HEK293 (cell line): ENCODE data around the gene CCSER2.

ENCODE experiments used
- CTCF ChIA-PET: fragments of 350-600 bp; formaldehyde crosslinking; extraction: SDS; loops from one replicate; lab custom pipeline; 2021; ENCODE audit warnings: antibody characterized with exemption; lab: Yijun Ruan, JAX
- POLR2A ChIA-PET: fragments of 300-600 bp; formaldehyde crosslinking; extraction: SDS; loops from one replicate; lab custom pipeline; 2020; ENCODE audit warnings: antibody characterized with exemption, inconsistent platforms; lab: Yijun Ruan, JAX
- H3K27ac ChIP-seq: fragments of 200-500 bp; sonication (Bioruptor generic); 2 replicates; pipeline ENCODE4 v1.5.1; 2014; ENCODE audit warnings: low read depth, low read length, control low read depth, inconsistent platforms; ENCODE audit errors: extremely low read depth
- H3K36me3 ChIP-seq, 2 experiments: fragments of 200-500 bp in 1 of 2; sonication (Bioruptor generic) in 1 of 2; 1 replicate in 1 of 2; 2 replicates in 1 of 2; pipeline ENCODE4 v1.5.1; 2014 to 2017; ENCODE audit warnings: inconsistent platforms in 2 of 2, low read length in 2 of 2; ENCODE audit not compliant: control insufficient read depth in 2 of 2, insufficient read depth in 1 of 2
- H3K4me1 ChIP-seq: fragments of 200-500 bp; sonication (Bioruptor generic); 2 replicates; pipeline ENCODE4 v1.5.1; 2014; ENCODE audit warnings: mild to moderate bottlenecking, low read length, inconsistent platforms; ENCODE audit not compliant: control insufficient read depth, insufficient read depth
- H3K4me3 ChIP-seq: 2 replicates; pipeline ENCODE4 v1.5.1; 2011; ENCODE audit warnings: low read depth, mild to moderate bottlenecking, control low read depth, low read length, moderate library complexity
- H3K9me3 ChIP-seq: fragments of 200-500 bp; sonication (Bioruptor generic); 2 replicates; pipeline ENCODE4 v1.5.1; 2014; ENCODE audit warnings: low read depth, low read length, inconsistent platforms; ENCODE audit not compliant: control insufficient read depth, insufficient read depth
- ATF2 ChIP-seq: fragments of 450-650 bp; formaldehyde crosslinking; IDR thresholded peaks from 2 replicates; pipeline ENCODE4 v1.5.1; 2016; ENCODE audit warnings: missing biosample characterization, missing genetic modification characterization, low read depth
- HOXC10 ChIP-seq: sonication (generic); formaldehyde crosslinking; IDR thresholded peaks from 2 replicates; pipeline ENCODE4 v1.8.1; 2023; ENCODE audit warnings: mild to moderate bottlenecking, missing genetic modification reagents
- HOXD13 ChIP-seq: sonication (generic); formaldehyde crosslinking; IDR thresholded peaks from 2 replicates; pipeline ENCODE4 v1.8.0; 2022; ENCODE audit warnings: missing genetic modification reagents, borderline replicate concordance
- KLF16 ChIP-seq: fragments of 450-650 bp; formaldehyde crosslinking; IDR thresholded peaks from 2 replicates; pipeline ENCODE4 v1.5.1; 2017; ENCODE audit warnings: missing biosample characterization, missing genetic modification characterization
- SP2 ChIP-seq: fragments of 450-650 bp; formaldehyde crosslinking; IDR thresholded peaks from 2 replicates; pipeline ENCODE4 v1.5.1; 2016; ENCODE audit warnings: missing biosample characterization, missing genetic modification characterization
- YY1 ChIP-seq: fragments of 450-650 bp; formaldehyde crosslinking; IDR thresholded peaks from 2 replicates; pipeline ENCODE4 v1.5.1; 2018; ENCODE audit warnings: missing biosample characterization, missing genetic modification characterization
- YY2 ChIP-seq: fragments of 450-650 bp; formaldehyde crosslinking; IDR thresholded peaks from 2 replicates; pipeline ENCODE4 v1.5.1; 2016; ENCODE audit warnings: missing biosample characterization, missing genetic modification characterization
- ZBTB10 ChIP-seq: fragments of 450-650 bp; formaldehyde crosslinking; IDR thresholded peaks from 2 replicates; pipeline ENCODE4 v1.5.1; 2016; ENCODE audit warnings: missing biosample characterization, missing genetic modification characterization
- ZFP37 ChIP-seq: fragments of 450-650 bp; formaldehyde crosslinking; IDR thresholded peaks from 2 replicates; pipeline ENCODE4 v1.5.1; 2016; ENCODE audit warnings: missing biosample characterization, missing genetic modification characterization
- ZFP69B ChIP-seq: fragments of 450-650 bp; formaldehyde crosslinking; IDR thresholded peaks from 2 replicates; pipeline ENCODE4 v1.5.1; 2016; ENCODE audit warnings: missing biosample characterization, missing genetic modification characterization
- ZNF133 ChIP-seq: fragments of 450-650 bp; formaldehyde crosslinking; IDR thresholded peaks from 2 replicates; pipeline ENCODE4 v1.5.1; 2016; ENCODE audit warnings: missing biosample characterization, missing genetic modification characterization
- ZNF2 ChIP-seq: fragments of 450-650 bp; formaldehyde crosslinking; IDR thresholded peaks from 2 replicates; pipeline ENCODE4 v1.5.1; 2016; ENCODE audit warnings: missing biosample characterization, missing genetic modification characterization
- ZNF23 ChIP-seq: fragments of 450-650 bp; formaldehyde crosslinking; IDR thresholded peaks from 2 replicates; pipeline ENCODE4 v1.5.1; 2016; ENCODE audit warnings: missing biosample characterization, missing genetic modification characterization, borderline replicate concordance
- ZNF248 ChIP-seq: fragments of 450-650 bp; formaldehyde crosslinking; IDR thresholded peaks from 2 replicates; pipeline ENCODE4 v1.5.1; 2017; ENCODE audit warnings: missing biosample characterization, missing genetic modification characterization
- ZNF354C ChIP-seq: fragments of 450-650 bp; formaldehyde crosslinking; IDR thresholded peaks from 2 replicates; pipeline ENCODE4 v1.5.1; 2016; ENCODE audit warnings: missing biosample characterization, missing genetic modification characterization, low read depth, borderline replicate concordance
- ZNF426 ChIP-seq: fragments of 450-650 bp; formaldehyde crosslinking; IDR thresholded peaks from 2 replicates; pipeline ENCODE4 v1.5.1; 2017; ENCODE audit warnings: missing biosample characterization, missing genetic modification characterization, mild to moderate bottlenecking, inconsistent platforms, moderate library complexity
- ZNF48 ChIP-seq: fragments of 450-650 bp; formaldehyde crosslinking; IDR thresholded peaks from 2 replicates; pipeline ENCODE4 v1.5.1; 2016; ENCODE audit warnings: missing biosample characterization, missing genetic modification characterization
- ZNF513 ChIP-seq: fragments of 450-650 bp; IDR thresholded peaks from 2 replicates; pipeline ENCODE4 v1.5.1; 2018; ENCODE audit warnings: missing biosample characterization, missing genetic modification characterization
- ZNF561 ChIP-seq: fragments of 450-650 bp; IDR thresholded peaks from 2 replicates; pipeline ENCODE4 v1.5.1; 2018; ENCODE audit warnings: missing biosample characterization, missing genetic modification characterization, borderline replicate concordance
- ZNF600 ChIP-seq: fragments of 450-650 bp; formaldehyde crosslinking; IDR thresholded peaks from 2 replicates; pipeline ENCODE4 v1.5.1; 2016; ENCODE audit warnings: missing biosample characterization, missing genetic modification characterization
- ZNF626 ChIP-seq: fragments of 450-650 bp; sonication (Bioruptor Pico); formaldehyde crosslinking; IDR thresholded peaks from 2 replicates; pipeline ENCODE4 v1.5.1; 2018; ENCODE audit warnings: missing biosample characterization, missing genetic modification characterization, inconsistent platforms
- ZNF639 ChIP-seq: fragments of 450-650 bp; formaldehyde crosslinking; IDR thresholded peaks from 2 replicates; pipeline ENCODE4 v1.5.1; 2016; ENCODE audit warnings: missing biosample characterization, missing genetic modification characterization
- ZNF670 ChIP-seq: fragments of 450-650 bp; formaldehyde crosslinking; IDR thresholded peaks from 2 replicates; pipeline ENCODE4 v1.5.1; 2016; ENCODE audit warnings: missing biosample characterization, missing genetic modification characterization, low read depth
- ZNF701 ChIP-seq: fragments of 450-650 bp; formaldehyde crosslinking; IDR thresholded peaks from 2 replicates; pipeline ENCODE4 v1.5.1; 2016; ENCODE audit warnings: missing biosample characterization, missing genetic modification characterization
- ZSCAN30 ChIP-seq: fragments of 450-650 bp; IDR thresholded peaks from 2 replicates; pipeline ENCODE4 v1.5.1; 2018; ENCODE audit warnings: missing biosample characterization, mild to moderate bottlenecking, missing genetic modification characterization, moderate library complexity

CCSER2 gene

GRCh38 chr10:84388148-84388547 is 59.8 kb downstream of the CCSER2 start:
- H3K36me3 ChIP-seq, result peaks cover 0 to 14% of the 10 kb centered on the region in 2 experiments; a peak in 1 of 3 replicates
- POLR2A ChIA-PET, result no interaction called here
- H3K4me1 ChIP-seq, result no peaks in the 10 kb centered on the region
- no peak overlapping the region for H3K27ac ChIP-seq
- CTCF ChIA-PET, result no interaction called here
- H3K4me3 ChIP-seq, result no peak overlapping the region
- no peak for TF ChIP-seq ZNF2 (tag by site-specific recombination)
- no peak for TF ChIP-seq YY1 (tag by site-specific recombination)
- no peak for TF ChIP-seq ZNF133 (tag by site-specific recombination)
- TF ChIP-seq ZFP69B, result no peak
- no peak for TF ChIP-seq ZSCAN30 (tag by site-specific recombination)
- no peak for TF ChIP-seq YY2
- TF ChIP-seq ZNF600 (tag by site-specific recombination), result no peak
- TF ChIP-seq HOXC10 (CRISPR knock-in tag), result no peak
- TF ChIP-seq ZNF701 (tag by site-specific recombination), result no peak
- TF ChIP-seq ZNF48 (tag by site-specific recombination), result no peak
- no peak for TF ChIP-seq ZFP37 (tag by site-specific recombination)
- TF ChIP-seq ZNF670 (tag by site-specific recombination), result no peak
- H3K9me3 ChIP-seq, result no peaks in the 10 kb centered on the region

- TF ChIP-seq ZNF23 (tag by site-specific recombination), result no peak
- TF ChIP-seq SP2 (tag by site-specific recombination), result no peak
- no peak for TF ChIP-seq ZNF354C
- peak; percentile 54; the same call in 1 of the 2 replicates for TF ChIP-seq ATF2 (tag by site-specific recombination)
- TF ChIP-seq ZNF626 (tag by site-specific recombination), result no peak
- TF ChIP-seq KLF16 (tag by site-specific recombination), result no peak
- no peak overlapping the region for H3K4me3 ChIP-seq
- ChIA-PET CTCF (interaction anchor here (1.5 kb wide), 1 partner anchor 147 kb away, joined by 4 read pairs; no protein-coding TSS in a partner anchor), POLR2A (no interaction called here)
- H3K9me3 ChIP-seq, result no peaks in the 10 kb centered on the region
- peaks cover 0 to 14% of the 10 kb centered on the region in 2 experiments; a peak in 1 of 3 replicates for H3K36me3 ChIP-seq
- no peaks in the 10 kb centered on the region for H3K4me1 ChIP-seq
- H3K27ac ChIP-seq, result no peak overlapping the region
Observed at GRCh38 chr10:84390364-84390763, 62.0 kb downstream of the CCSER2 start.

- CTCF ChIA-PET, result interaction anchor here (1.1 kb wide), 1 partner anchor 39 kb away, joined by 3 read pairs; no protein-coding TSS in a partner anchor
- no peaks in the 10 kb centered on the region for H3K9me3 ChIP-seq
- H3K36me3 ChIP-seq, result peaks cover 0 to 14% of the 10 kb centered on the region in 2 experiments; a peak in 1 of 3 replicates
- TF ChIP-seq ZNF426 (tag by site-specific recombination), result no peak
- no peak for TF ChIP-seq ZNF248
- no peak for TF ChIP-seq HOXD13
- TF ChIP-seq ZNF513 (tag by site-specific recombination), result no peak
- no peak for TF ChIP-seq ZNF639
- no peak for TF ChIP-seq ZNF561 (tag by site-specific recombination)
- no peak for TF ChIP-seq ZBTB10 (tag by site-specific recombination)
- H3K27ac ChIP-seq, result no peak overlapping the region
- POLR2A ChIA-PET, result no interaction called here
- no peaks in the 10 kb centered on the region for H3K4me1 ChIP-seq
- no peak overlapping the region for H3K4me3 ChIP-seq
Observed at GRCh38 chr10:84391326-84391725, 62.9 kb downstream of the CCSER2 start.
